ENCODE measurements around the gene NOC3L. TPM values are rescaled to one million over a fixed set of nuclear protein-coding genes. Genes with fewer than 3 reads are reported as not detected.
A peak's percentile ranks its signal among the peaks of the same experiment; 100 is the strongest.

Gene NOC3L
- total and polyA plus RNA-seq, 2 donors (not counting 1 experiment from before 2014, with no cell fraction given), result 19.8 to 27.2 TPM

DNA sequence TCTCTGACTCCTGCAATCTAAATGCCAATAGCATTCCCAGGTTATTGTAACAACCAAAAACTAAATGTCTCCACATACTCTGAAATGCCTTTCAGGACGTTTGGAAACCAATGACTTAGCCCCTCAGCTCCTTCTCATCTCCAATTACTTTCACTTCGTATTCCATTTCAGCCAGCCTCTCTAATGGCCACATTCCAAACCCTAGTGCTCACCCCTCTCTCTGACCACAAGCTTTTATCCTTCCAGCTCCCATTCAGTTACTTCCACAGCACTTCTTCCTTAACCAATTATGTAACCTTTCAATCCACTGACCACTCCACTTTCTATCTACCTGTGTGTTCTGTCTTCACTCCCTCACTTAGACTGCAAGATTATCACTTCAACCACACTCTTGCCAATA is 4.3 kb downstream of the NOC3L start:
- peak overlapping the region in 3 of 4 experiments; percentile 8 to 50 (median 41) for H3K4me3 ChIP-seq (replicated peaks in 1 of 4; ENCODE audit: control extremely low read depth in 1 of 4, insufficient read depth in 1 of 4, low read depth in 3 of 4, low read length in 4 of 4)
- no peaks in the 10 kb centered on the region for H4K20me1 ChIP-seq (ENCODE audit: control insufficient read depth, extremely low read depth, insufficient read depth, low read length)
- H3K27ac ChIP-seq (ENCODE audit: insufficient read depth, low read length), result peak overlapping the region; percentile 44
- peaks cover 23% of the 10 kb centered on the region for H3K79me2 ChIP-seq (ENCODE audit: control insufficient read depth, insufficient read depth, low read length)
- peaks cover 3% of the 10 kb centered on the region for H3K36me3 ChIP-seq (ENCODE audit: control insufficient read depth, insufficient read depth, low read length)
- no peak overlapping the region for H3K9ac ChIP-seq (ENCODE audit: insufficient read depth, low read length)
- peak overlapping the region; percentile 38 for H3K4me2 ChIP-seq (ENCODE audit: extremely low read depth, insufficient read depth, low read length)
- no peak overlapping the region for H2AFZ ChIP-seq (ENCODE audit: low read length)
- peaks cover 4% of the 10 kb centered on the region for H3K4me1 ChIP-seq (ENCODE audit: control insufficient read depth, extremely low read depth, insufficient read depth, low read length)
- DNase-seq (ENCODE audit: low read depth in 2 of 2), result peak; percentile 92 to 96
- no peaks in the 10 kb centered on the region for H3K9me3 ChIP-seq (ENCODE audit: control insufficient read depth, insufficient read depth, low read depth, low read length)
- H3K27me3 ChIP-seq (ENCODE audit: control insufficient read depth, insufficient read depth, low read length), result no peaks in the 10 kb centered on the region
- no peak for TF ChIP-seq EZH2 (IDR thresholded peaks at IDR 0.05; ENCODE audit: low read length, missing control alignments)
- TF ChIP-seq, protein P1, sequence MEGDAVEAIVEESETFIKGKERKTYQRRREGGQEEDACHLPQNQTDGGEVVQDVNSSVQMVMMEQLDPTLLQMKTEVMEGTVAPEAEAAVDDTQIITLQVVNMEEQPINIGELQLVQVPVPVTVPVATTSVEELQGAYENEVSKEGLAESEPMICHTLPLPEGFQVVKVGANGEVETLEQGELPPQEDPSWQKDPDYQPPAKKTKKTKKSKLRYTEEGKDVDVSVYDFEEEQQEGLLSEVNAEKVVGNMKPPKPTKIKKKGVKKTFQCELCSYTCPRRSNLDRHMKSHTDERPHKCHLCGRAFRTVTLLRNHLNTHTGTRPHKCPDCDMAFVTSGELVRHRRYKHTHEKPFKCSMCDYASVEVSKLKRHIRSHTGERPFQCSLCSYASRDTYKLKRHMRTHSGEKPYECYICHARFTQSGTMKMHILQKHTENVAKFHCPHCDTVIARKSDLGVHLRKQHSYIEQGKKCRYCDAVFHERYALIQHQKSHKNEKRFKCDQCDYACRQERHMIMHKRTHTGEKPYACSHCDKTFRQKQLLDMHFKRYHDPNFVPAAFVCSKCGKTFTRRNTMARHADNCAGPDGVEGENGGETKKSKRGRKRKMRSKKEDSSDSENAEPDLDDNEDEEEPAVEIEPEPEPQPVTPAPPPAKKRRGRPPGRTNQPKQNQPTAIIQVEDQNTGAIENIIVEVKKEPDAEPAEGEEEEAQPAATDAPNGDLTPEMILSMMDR (conservative IDR thresholded peaks at IDR 0.05 in 1 of 2, IDR thresholded peaks at IDR 0.05 in 1 of 2; ENCODE audit: low read depth in 1 of 2, low read length in 2 of 2), result no peak

DNA sequence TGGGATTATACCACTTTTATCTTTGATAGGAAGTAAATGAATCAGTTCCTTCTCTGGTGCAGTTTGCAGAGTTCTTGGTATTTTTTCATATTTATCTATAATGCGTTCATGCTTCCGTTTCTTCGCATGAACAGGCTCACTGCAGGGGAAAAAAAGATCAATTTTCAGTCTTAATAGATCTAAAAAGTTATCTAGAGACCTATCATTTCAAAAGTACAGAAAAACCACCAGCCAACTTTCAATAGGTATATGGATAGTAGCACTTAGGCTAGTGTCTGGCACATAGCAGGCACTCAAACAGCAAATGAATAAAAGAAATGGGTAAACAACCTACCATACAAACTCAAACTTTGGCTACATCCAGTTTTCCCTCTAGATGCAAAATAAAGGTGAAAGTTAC is 5.5 kb downstream of the NOC3L start:
- Histone ChIP-seq H3K27ac (ENCODE audit: insufficient read depth, low read length) (no peak overlapping the region), H3K27me3 (ENCODE audit: control insufficient read depth, insufficient read depth, low read length) (no peaks in the 10 kb centered on the region), H4K20me1 (ENCODE audit: control insufficient read depth, extremely low read depth, insufficient read depth, low read length) (no peaks in the 10 kb centered on the region), H2AFZ (ENCODE audit: low read length) (no peak overlapping the region), H3K4me1 (ENCODE audit: control insufficient read depth, extremely low read depth, insufficient read depth, low read length) (peaks cover 4% of the 10 kb centered on the region), H3K4me3 (replicated peaks in 1 of 4; ENCODE audit: control extremely low read depth in 1 of 4, insufficient read depth in 1 of 4, low read depth in 3 of 4, low read length in 4 of 4) (no peak overlapping the region), H3K79me2 (ENCODE audit: control insufficient read depth, insufficient read depth, low read length) (peaks cover 21% of the 10 kb centered on the region), H3K36me3 (ENCODE audit: control insufficient read depth, insufficient read depth, low read length) (peaks cover 5% of the 10 kb centered on the region), H3K9ac (ENCODE audit: insufficient read depth, low read length) (no peak overlapping the region), H3K4me2 (ENCODE audit: extremely low read depth, insufficient read depth, low read length) (no peak overlapping the region), H3K9me3 (ENCODE audit: control insufficient read depth, insufficient read depth, low read depth, low read length) (no peaks in the 10 kb centered on the region)
- TF ChIP-seq, protein P1 (conservative IDR thresholded peaks at IDR 0.05 in 1 of 2, IDR thresholded peaks at IDR 0.05 in 1 of 2; ENCODE audit: low read depth in 1 of 2, low read length in 2 of 2), result no peak
- TF ChIP-seq EZH2 (IDR thresholded peaks at IDR 0.05; ENCODE audit: low read length, missing control alignments), result no peak
- DNase-seq (ENCODE audit: low read depth in 2 of 2), result no peak

DNA sequence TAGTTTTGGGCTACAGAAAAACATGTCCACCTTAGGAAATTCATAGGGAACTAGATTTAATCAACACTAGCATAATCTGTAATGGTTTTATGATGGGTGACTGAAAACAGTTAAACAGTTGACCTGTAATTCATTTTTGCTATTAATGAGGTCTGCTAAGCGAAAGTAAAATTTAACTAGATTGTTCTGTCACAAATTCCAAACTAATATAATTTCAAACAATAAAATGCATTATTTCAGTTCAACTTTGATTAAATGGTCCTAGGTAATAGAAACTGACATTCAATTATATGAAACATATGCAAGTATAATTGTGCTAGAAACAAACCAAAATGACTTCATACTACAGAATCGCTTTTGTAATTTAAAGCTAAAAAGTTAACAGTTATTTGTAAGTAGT is 6.9 kb downstream of the NOC3L start:
- peaks cover 5% of the 10 kb centered on the region for H3K36me3 ChIP-seq (ENCODE audit: control insufficient read depth, insufficient read depth, low read length)
- no peak overlapping the region for H3K9ac ChIP-seq (ENCODE audit: insufficient read depth, low read length)
- no peaks in the 10 kb centered on the region for H3K27me3 ChIP-seq (ENCODE audit: control insufficient read depth, insufficient read depth, low read length)
- H3K9me3 ChIP-seq (ENCODE audit: control insufficient read depth, insufficient read depth, low read depth, low read length), result no peaks in the 10 kb centered on the region
- H3K79me2 ChIP-seq (ENCODE audit: control insufficient read depth, insufficient read depth, low read length), result peaks cover 9% of the 10 kb centered on the region
- H4K20me1 ChIP-seq (ENCODE audit: control insufficient read depth, extremely low read depth, insufficient read depth, low read length), result no peaks in the 10 kb centered on the region
- no peak overlapping the region for H3K27ac ChIP-seq (ENCODE audit: insufficient read depth, low read length)
- no peak overlapping the region for H3K4me2 ChIP-seq (ENCODE audit: extremely low read depth, insufficient read depth, low read length)
- H3K4me1 ChIP-seq (ENCODE audit: control insufficient read depth, extremely low read depth, insufficient read depth, low read length), result peaks cover 4% of the 10 kb centered on the region
- DNase-seq (ENCODE audit: low read depth in 2 of 2), result no peak
- TF ChIP-seq EZH2 (IDR thresholded peaks at IDR 0.05; ENCODE audit: low read length, missing control alignments), result no peak
- TF ChIP-seq, protein P1 (conservative IDR thresholded peaks at IDR 0.05 in 1 of 2, IDR thresholded peaks at IDR 0.05 in 1 of 2; ENCODE audit: low read depth in 1 of 2, low read length in 2 of 2), result no peak
- no peak overlapping the region for H2AFZ ChIP-seq (ENCODE audit: low read length)
- no peak overlapping the region for H3K4me3 ChIP-seq (replicated peaks in 1 of 4; ENCODE audit: control extremely low read depth in 1 of 4, insufficient read depth in 1 of 4, low read depth in 3 of 4, low read length in 4 of 4)
